K562 (cell line): ENCODE data around the gene SLC15A3.

Experiments used
- CHD2 ChIP-seq: IDR thresholded peaks from 2 replicates; pipeline ENCODE4 v1.6.1; 2011; ENCODE audit warnings: low read depth, low read length
- EP300 ChIP-seq: IDR thresholded peaks from 2 replicates; pipeline ENCODE4 v1.6.1; 2012; ENCODE audit warnings: low read length, improper control_type of control experiment
- HNRNPL ChIP-seq: fragments of 200-400 bp; formaldehyde crosslinking; IDR thresholded peaks from 2 replicates; pipeline ENCODE4 v1.6.1; 2017; ENCODE audit warnings: low read depth, mild to moderate bottlenecking, low read length
- KDM4B ChIP-seq, 2 experiments: fragments of 450-650 bp in 1 of 2; sonication (generic) in 1 of 2; IDR thresholded peaks; 2 replicates each; pipeline ENCODE4 v1.6.1; 2016 to 2017; ENCODE audit warnings: borderline replicate concordance in 2 of 2, antibody characterized with exemption in 1 of 2, low read depth in 1 of 2, mild to moderate bottlenecking in 1 of 2
- MED1 ChIP-seq: sonication (generic); formaldehyde crosslinking; IDR thresholded peaks from 2 replicates; pipeline ENCODE4 v1.8.1; 2023; ENCODE audit warnings: missing genetic modification reagents, borderline replicate concordance
- POLR2A ChIP-seq: fragments of 450-650 bp; conservative IDR thresholded peaks from 2 replicates; pipeline ENCODE4 v1.6.1; 2016
- RBM25 ChIP-seq: fragments of 200-400 bp; formaldehyde crosslinking; IDR thresholded peaks from 2 replicates; pipeline ENCODE4 v1.6.1; 2018; ENCODE audit warnings: low read length, low read depth, moderate library complexity; ENCODE audit not compliant: severe bottlenecking
- SREBF1 ChIP-seq: fragments of 150-350 bp; IDR thresholded peaks from 2 replicates; pipeline ENCODE4 v1.6.1; 2014; ENCODE audit warnings: antibody characterized with exemption, low read depth, low read length, borderline replicate concordance
- ZNF780A ChIP-seq: fragments of 250-450 bp; sonication (Bioruptor Pico); IDR thresholded peaks from 2 replicates; pipeline ENCODE4 v1.5.0; 2021; ENCODE audit warnings: mild to moderate bottlenecking
- TF ChIP-seq, protein P1 (sequence below), 3 experiments: IDR thresholded peaks in 2 of 3; conservative IDR thresholded peaks in 1 of 3; 2 replicates each; pipeline ENCODE4 v1.5.1; 2011 to 2012; ENCODE audit warnings: low read length in 3 of 3, mild to moderate bottlenecking in 3 of 3, control low read depth in 2 of 3, improper control_type of control experiment in 1 of 3, inconsistent platforms in 1 of 3, low read depth in 1 of 3, mixed read lengths in 1 of 3, moderate library complexity in 1 of 3; ENCODE audit not compliant: insufficient read depth in 2 of 3
- TF ChIP-seq, protein P2 (sequence below): sonication (generic); formaldehyde crosslinking; IDR thresholded peaks from 2 replicates; pipeline ENCODE4 v1.8.0; 2022; ENCODE audit warnings: missing genetic modification reagents, mild to moderate bottlenecking, moderate library complexity, borderline replicate concordance
- TF ChIP-seq, protein P3 (sequence below), 2 experiments: fragments of 450-650 bp in 1 of 2; sonication (generic) in 1 of 2; formaldehyde crosslinking in 1 of 2; IDR thresholded peaks in 1 of 2; conservative IDR thresholded peaks in 1 of 2; 2 replicates each; pipeline versions ENCODE4 v1.6.1 to v1.8.1; 2016 to 2023; ENCODE audit warnings: mild to moderate bottlenecking in 2 of 2, moderate library complexity in 2 of 2, inconsistent platforms in 1 of 2, missing genetic modification reagents in 1 of 2
- TF ChIP-seq, protein P4 (sequence below), 2 experiments: fragments of 450-650 bp; formaldehyde crosslinking in 1 of 2; IDR thresholded peaks; 2 replicates each; pipeline versions ENCODE4 v1.4.0 to v1.6.1; 2014 to 2020; ENCODE audit warnings: mild to moderate bottlenecking in 2 of 2, borderline replicate concordance in 1 of 2, low read depth in 1 of 2

DNA sequence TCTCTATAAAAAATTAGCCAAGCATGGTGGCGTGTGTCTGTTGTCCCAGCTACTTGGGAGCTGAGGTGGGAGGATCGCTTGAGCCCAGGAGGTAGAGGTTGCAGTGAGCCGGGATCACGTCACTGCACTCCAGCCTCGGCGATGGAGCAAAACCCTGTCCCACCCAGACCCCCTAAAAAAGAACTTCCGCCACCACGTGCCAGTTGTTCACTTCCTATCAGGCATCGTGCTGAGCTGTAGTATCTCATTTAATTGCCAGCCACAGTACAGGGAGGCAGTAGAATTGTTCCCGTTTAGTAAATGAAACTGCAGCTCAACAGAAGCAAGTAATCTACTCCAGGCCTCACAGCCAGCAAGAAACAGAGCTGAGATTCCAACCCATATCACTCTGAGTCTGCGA, 30.7 kb downstream of the SLC15A3 start:
- TF ChIP-seq CHD2 = no peak
- TF ChIP-seq, protein P1, sequence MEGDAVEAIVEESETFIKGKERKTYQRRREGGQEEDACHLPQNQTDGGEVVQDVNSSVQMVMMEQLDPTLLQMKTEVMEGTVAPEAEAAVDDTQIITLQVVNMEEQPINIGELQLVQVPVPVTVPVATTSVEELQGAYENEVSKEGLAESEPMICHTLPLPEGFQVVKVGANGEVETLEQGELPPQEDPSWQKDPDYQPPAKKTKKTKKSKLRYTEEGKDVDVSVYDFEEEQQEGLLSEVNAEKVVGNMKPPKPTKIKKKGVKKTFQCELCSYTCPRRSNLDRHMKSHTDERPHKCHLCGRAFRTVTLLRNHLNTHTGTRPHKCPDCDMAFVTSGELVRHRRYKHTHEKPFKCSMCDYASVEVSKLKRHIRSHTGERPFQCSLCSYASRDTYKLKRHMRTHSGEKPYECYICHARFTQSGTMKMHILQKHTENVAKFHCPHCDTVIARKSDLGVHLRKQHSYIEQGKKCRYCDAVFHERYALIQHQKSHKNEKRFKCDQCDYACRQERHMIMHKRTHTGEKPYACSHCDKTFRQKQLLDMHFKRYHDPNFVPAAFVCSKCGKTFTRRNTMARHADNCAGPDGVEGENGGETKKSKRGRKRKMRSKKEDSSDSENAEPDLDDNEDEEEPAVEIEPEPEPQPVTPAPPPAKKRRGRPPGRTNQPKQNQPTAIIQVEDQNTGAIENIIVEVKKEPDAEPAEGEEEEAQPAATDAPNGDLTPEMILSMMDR (IDR thresholded peaks at IDR 0.05 in 2 of 3, conservative IDR thresholded peaks at IDR 0.05 in 1 of 3; ENCODE audit: insufficient read depth in 2 of 3, low read depth in 1 of 3, low read length in 3 of 3) = no peak
- TF ChIP-seq, protein P2, sequence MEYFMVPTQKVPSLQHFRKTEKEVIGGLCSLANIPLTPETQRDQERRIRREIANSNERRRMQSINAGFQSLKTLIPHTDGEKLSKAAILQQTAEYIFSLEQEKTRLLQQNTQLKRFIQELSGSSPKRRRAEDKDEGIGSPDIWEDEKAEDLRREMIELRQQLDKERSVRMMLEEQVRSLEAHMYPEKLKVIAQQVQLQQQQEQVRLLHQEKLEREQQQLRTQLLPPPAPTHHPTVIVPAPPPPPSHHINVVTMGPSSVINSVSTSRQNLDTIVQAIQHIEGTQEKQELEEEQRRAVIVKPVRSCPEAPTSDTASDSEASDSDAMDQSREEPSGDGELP = no peak
- TF ChIP-seq, protein P3, sequence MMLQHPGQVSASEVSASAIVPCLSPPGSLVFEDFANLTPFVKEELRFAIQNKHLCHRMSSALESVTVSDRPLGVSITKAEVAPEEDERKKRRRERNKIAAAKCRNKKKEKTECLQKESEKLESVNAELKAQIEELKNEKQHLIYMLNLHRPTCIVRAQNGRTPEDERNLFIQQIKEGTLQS (IDR thresholded peaks at IDR 0.05) = no peak
- TF ChIP-seq, protein P3 (CRISPR knock-in tag; conservative IDR thresholded peaks at IDR 0.05) = no peak
- no peak for TF ChIP-seq ZNF780A (CRISPR knock-in tag)
- no peak for TF ChIP-seq RBM25
- no peak for TF ChIP-seq EP300
- no peak for TF ChIP-seq KDM4B (IDR thresholded peaks at IDR 0.05; ENCODE audit: borderline replicate concordance in 2 of 2, low read depth in 1 of 2)
- TF ChIP-seq SREBF1 = no peak
- TF ChIP-seq HNRNPL = no peak
- TF ChIP-seq MED1 = no peak
- TF ChIP-seq POLR2A = no peak
- TF ChIP-seq, protein P4, sequence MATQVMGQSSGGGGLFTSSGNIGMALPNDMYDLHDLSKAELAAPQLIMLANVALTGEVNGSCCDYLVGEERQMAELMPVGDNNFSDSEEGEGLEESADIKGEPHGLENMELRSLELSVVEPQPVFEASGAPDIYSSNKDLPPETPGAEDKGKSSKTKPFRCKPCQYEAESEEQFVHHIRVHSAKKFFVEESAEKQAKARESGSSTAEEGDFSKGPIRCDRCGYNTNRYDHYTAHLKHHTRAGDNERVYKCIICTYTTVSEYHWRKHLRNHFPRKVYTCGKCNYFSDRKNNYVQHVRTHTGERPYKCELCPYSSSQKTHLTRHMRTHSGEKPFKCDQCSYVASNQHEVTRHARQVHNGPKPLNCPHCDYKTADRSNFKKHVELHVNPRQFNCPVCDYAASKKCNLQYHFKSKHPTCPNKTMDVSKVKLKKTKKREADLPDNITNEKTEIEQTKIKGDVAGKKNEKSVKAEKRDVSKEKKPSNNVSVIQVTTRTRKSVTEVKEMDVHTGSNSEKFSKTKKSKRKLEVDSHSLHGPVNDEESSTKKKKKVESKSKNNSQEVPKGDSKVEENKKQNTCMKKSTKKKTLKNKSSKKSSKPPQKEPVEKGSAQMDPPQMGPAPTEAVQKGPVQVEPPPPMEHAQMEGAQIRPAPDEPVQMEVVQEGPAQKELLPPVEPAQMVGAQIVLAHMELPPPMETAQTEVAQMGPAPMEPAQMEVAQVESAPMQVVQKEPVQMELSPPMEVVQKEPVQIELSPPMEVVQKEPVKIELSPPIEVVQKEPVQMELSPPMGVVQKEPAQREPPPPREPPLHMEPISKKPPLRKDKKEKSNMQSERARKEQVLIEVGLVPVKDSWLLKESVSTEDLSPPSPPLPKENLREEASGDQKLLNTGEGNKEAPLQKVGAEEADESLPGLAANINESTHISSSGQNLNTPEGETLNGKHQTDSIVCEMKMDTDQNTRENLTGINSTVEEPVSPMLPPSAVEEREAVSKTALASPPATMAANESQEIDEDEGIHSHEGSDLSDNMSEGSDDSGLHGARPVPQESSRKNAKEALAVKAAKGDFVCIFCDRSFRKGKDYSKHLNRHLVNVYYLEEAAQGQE (IDR thresholded peaks at IDR 0.05; ENCODE audit: borderline replicate concordance) = no peak
- TF ChIP-seq, protein P4 (CRISPR knock-in tag; IDR thresholded peaks at IDR 0.05; ENCODE audit: low read depth) = no peak
